Loucy (cell line): ENCODE data around the gene SEMA3F.

Source experiments
- H2AFZ ChIP-seq: fragments of 200-600 bp; sonication (generic); 2 replicates; pipeline ENCODE4 v1.6.0; 2016; ENCODE audit warnings: antibody characterized with exemption, mild to moderate bottlenecking, low read length, moderate library complexity
- H3F3A ChIP-seq: fragments of 200-600 bp; 2 replicates; pipeline ENCODE4 v1.6.0; 2016; ENCODE audit warnings: antibody characterized with exemption, low read depth, mild to moderate bottlenecking
- H3K27me3 ChIP-seq: fragments of 200-600 bp; sonication (generic); 2 replicates; pipeline ENCODE4 v1.6.1; 2014; ENCODE audit warnings: low read length, mild to moderate bottlenecking; ENCODE audit not compliant: insufficient read depth, poor library complexity, severe bottlenecking
- H3K36me3 ChIP-seq: fragments of 200-600 bp; sonication (generic); 2 replicates; pipeline ENCODE4 v1.6.1; 2016; ENCODE audit warnings: low read length; ENCODE audit not compliant: insufficient read depth
- H3K4me1 ChIP-seq: fragments of 200-600 bp; sonication (generic); 2 replicates; pipeline ENCODE4 v1.5.1; 2014; ENCODE audit warnings: low read length, mild to moderate bottlenecking; ENCODE audit not compliant: insufficient read depth, poor library complexity, severe bottlenecking
- H3K4me2 ChIP-seq: fragments of 200-600 bp; sonication (generic); 2 replicates; pipeline ENCODE4 v1.6.0; 2014; ENCODE audit warnings: antibody characterized with exemption, low read length, low read depth, mild to moderate bottlenecking; ENCODE audit not compliant: poor library complexity, severe bottlenecking
- H3K4me3 ChIP-seq: fragments of 200-600 bp; sonication (generic); 2 replicates; pipeline ENCODE4 v1.5.1; 2014; ENCODE audit warnings: low read length, mild to moderate bottlenecking, mixed read lengths; ENCODE audit not compliant: poor library complexity, severe bottlenecking
- H3K79me2 ChIP-seq: fragments of 200-600 bp; sonication (generic); 2 replicates; pipeline ENCODE4 v1.6.1; 2014; ENCODE audit warnings: low read length; ENCODE audit not compliant: insufficient read depth
- H3K9ac ChIP-seq: fragments of 200-600 bp; sonication (generic); 2 replicates; pipeline ENCODE4 v1.6.0; 2014; ENCODE audit warnings: mild to moderate bottlenecking, low read depth, low read length, moderate library complexity; ENCODE audit not compliant: poor library complexity, severe bottlenecking
- H3K9me2 ChIP-seq: fragments of 200-600 bp; sonication (generic); replicated peaks from 2 replicates; pipeline ENCODE4 v1.6.1; 2016; ENCODE audit warnings: low read depth, low read length, mixed read lengths
- H3K9me3 ChIP-seq: fragments of 200-600 bp; sonication (generic); 2 replicates; pipeline ENCODE4 v1.6.1; 2014; ENCODE audit warnings: mild to moderate bottlenecking, antibody characterized with exemption, low read length, low read depth; ENCODE audit not compliant: insufficient read depth
- H4K20me1 ChIP-seq: fragments of 200-600 bp; sonication (generic); 2 replicates; pipeline ENCODE4 v1.6.0; 2014; ENCODE audit warnings: antibody characterized with exemption, low read length, mild to moderate bottlenecking; ENCODE audit not compliant: insufficient read depth, poor library complexity, severe bottlenecking
- EZH2phosphoT487 ChIP-seq: fragments of 200-600 bp; IDR thresholded peaks from 2 replicates; pipeline ENCODE4 v1.6.1; 2018; ENCODE audit warnings: antibody characterized with exemption, mild to moderate bottlenecking, moderate library complexity, borderline replicate concordance
- TF ChIP-seq, protein P1 (sequence below): fragments of 200-600 bp; sonication (generic); conservative IDR thresholded peaks from 2 replicates; pipeline ENCODE4 v1.5.1; 2014; ENCODE audit warnings: mild to moderate bottlenecking, antibody characterized with exemption, low read length

SEMA3F gene

DNA sequence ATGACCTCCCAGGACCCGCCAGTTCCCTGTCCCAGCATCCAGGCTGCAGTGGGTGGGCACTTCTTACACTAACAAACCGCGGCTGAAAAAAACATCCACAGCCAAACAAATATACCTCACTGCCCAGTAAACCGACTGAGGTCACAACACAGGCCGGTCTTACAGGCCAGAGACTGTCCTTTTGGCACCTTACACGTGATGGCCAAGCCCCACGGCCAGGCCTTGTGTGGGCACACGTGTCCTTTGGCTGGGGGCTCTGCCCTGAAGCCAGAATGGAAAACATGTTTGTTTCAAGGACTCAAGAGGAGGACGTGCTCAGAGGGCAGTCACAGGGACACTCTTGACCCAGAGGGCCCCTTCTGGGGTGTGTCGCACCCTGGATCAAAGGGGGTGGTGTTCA lies 59.7 kb downstream of the SEMA3F start:
- no peaks in the 10 kb centered on the region for H3K9me3 ChIP-seq
- TF ChIP-seq, protein P1, sequence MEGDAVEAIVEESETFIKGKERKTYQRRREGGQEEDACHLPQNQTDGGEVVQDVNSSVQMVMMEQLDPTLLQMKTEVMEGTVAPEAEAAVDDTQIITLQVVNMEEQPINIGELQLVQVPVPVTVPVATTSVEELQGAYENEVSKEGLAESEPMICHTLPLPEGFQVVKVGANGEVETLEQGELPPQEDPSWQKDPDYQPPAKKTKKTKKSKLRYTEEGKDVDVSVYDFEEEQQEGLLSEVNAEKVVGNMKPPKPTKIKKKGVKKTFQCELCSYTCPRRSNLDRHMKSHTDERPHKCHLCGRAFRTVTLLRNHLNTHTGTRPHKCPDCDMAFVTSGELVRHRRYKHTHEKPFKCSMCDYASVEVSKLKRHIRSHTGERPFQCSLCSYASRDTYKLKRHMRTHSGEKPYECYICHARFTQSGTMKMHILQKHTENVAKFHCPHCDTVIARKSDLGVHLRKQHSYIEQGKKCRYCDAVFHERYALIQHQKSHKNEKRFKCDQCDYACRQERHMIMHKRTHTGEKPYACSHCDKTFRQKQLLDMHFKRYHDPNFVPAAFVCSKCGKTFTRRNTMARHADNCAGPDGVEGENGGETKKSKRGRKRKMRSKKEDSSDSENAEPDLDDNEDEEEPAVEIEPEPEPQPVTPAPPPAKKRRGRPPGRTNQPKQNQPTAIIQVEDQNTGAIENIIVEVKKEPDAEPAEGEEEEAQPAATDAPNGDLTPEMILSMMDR, result no peak
- TF ChIP-seq EZH2phosphoT487, result no peak
- no peak overlapping the region for H3K9ac ChIP-seq
- H4K20me1 ChIP-seq, result no peaks in the 10 kb centered on the region
- H3K36me3 ChIP-seq, result no peaks in the 10 kb centered on the region
- H3K79me2 ChIP-seq, result no peaks in the 10 kb centered on the region
- no peaks in the 10 kb centered on the region for H3K9me2 ChIP-seq
- H2AFZ ChIP-seq, result no peak overlapping the region
- no peak overlapping the region for H3K4me3 ChIP-seq
- H3K27me3 ChIP-seq, result no peaks in the 10 kb centered on the region
- no peaks in the 10 kb centered on the region for H3K4me1 ChIP-seq
- H3K4me2 ChIP-seq, result no peak overlapping the region
- no peaks in the 10 kb centered on the region for H3F3A ChIP-seq

DNA sequence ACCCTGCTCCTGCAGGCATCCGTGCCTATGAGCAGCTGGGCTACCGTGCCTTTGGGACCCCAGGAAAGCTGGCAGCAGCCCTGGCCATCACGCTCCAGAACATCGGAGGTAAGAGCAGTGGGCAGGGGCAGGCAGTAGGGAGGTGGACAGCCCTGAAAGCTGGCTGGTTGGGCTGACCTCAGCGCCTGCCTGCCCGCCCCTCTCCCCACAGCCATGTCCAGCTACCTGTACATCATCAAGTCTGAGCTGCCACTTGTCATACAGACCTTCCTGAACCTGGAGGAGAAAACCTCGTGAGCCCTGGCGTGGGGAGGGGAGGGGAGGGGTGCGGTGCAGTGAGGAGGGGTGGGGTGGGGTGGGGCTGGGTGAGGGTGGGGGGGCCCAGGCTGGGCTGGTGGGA lies 60.4 kb downstream of the SEMA3F start:
- no peaks in the 10 kb centered on the region for H3K36me3 ChIP-seq
- TF ChIP-seq, protein P1, result no peak
- no peak for TF ChIP-seq EZH2phosphoT487
- no peak overlapping the region for H3K9ac ChIP-seq
- H3K9me3 ChIP-seq, result no peaks in the 10 kb centered on the region
- H4K20me1 ChIP-seq, result no peaks in the 10 kb centered on the region
- H3K9me2 ChIP-seq, result no peaks in the 10 kb centered on the region
- no peak overlapping the region for H3K4me2 ChIP-seq
- no peak overlapping the region for H3K4me3 ChIP-seq
- H2AFZ ChIP-seq, result no peak overlapping the region
- H3K27me3 ChIP-seq, result no peaks in the 10 kb centered on the region
- H3K79me2 ChIP-seq, result no peaks in the 10 kb centered on the region
- no peaks in the 10 kb centered on the region for H3K4me1 ChIP-seq
- H3F3A ChIP-seq, result no peaks in the 10 kb centered on the region

DNA sequence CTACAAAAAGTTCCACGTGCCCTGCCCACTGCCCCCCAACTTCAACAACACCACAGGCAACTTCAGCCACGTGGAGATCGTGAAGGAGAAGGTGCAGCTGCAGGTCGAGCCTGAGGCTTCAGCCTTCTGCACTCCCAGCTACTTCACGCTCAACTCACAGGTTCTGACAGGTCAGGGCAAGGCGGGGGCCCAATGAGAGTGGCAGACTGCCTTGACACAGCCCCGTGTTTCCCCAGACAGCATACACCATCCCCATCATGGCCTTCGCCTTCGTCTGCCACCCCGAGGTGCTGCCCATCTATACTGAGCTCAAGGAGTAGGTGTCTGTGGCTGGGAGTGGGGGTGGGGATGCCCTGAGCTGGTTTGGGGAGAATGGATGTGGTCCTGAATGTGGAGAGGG lies 62.6 kb downstream of the SEMA3F start:
- Histone ChIP-seq H3K9me3 (no peaks in the 10 kb centered on the region), H3K79me2 (no peaks in the 10 kb centered on the region), H3F3A (no peaks in the 10 kb centered on the region), H3K9me2 (no peaks in the 10 kb centered on the region), H3K9ac (no peak overlapping the region), H2AFZ (no peak overlapping the region), H3K4me2 (no peak overlapping the region), H3K27me3 (no peaks in the 10 kb centered on the region), H3K36me3 (no peaks in the 10 kb centered on the region), H3K4me3 (no peak overlapping the region), H4K20me1 (no peaks in the 10 kb centered on the region), H3K4me1 (no peaks in the 10 kb centered on the region)
- TF ChIP-seq EZH2phosphoT487, result no peak
- TF ChIP-seq, protein P1, result no peak
